Measurements from ENCODE around the gene GATAD2B. TPM values are rescaled to one million over a fixed set of nuclear protein-coding genes. Genes with fewer than 3 reads are reported as not detected.
A peak's percentile ranks its signal among the peaks of the same experiment; 100 is the strongest.

GATAD2B gene
- total RNA-seq, 4 donors from 2014 or later: 16.8 to 26.5 (median 24.6) TPM

DNA sequence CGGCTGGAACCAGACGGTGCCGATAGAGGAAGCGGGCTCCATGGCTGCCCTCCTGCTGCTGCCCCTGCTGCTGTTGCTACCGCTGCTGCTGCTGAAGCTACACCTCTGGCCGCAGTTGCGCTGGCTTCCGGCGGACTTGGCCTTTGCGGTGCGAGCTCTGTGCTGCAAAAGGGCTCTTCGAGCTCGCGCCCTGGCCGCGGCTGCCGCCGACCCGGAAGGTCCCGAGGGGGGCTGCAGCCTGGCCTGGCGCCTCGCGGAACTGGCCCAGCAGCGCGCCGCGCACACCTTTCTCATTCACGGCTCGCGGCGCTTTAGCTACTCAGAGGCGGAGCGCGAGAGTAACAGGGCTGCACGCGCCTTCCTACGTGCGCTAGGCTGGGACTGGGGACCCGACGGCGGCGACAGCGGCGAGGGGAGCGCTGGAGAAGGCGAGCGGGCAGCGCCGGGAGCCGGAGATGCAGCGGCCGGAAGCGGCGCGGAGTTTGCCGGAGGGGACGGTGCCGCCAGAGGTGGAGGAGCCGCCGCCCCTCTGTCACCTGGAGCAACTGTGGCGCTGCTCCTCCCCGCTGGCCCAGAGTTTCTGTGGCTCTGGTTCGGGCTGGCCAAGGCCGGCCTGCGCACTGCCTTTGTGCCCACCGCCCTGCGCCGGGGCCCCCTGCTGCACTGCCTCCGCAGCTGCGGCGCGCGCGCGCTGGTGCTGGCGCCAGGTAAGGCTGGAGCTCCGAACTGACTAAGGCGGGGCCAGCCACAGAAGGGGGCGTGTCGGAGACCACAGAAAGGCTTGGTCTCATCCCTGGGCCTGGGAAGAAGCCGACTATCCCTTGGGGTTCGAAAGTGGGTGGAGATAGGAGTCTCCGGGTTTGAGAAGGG, 147.1 kb downstream of the GATAD2B start:
- H3K4me3 ChIP-seq: peak overlapping the region; percentile 65 to 96 (median 86)

GRCh38 chr1:153774780-153775457, 147.9 kb downstream of the GATAD2B start, which contains the start of gene SLC27A3:
SLC27A3 (plus strand) TSS chr1:153775407; CDS start chr1:153775498, 91 bp downstream.
- no peaks in the 10 kb centered on the region for H3K27me3 ChIP-seq
- peak within 1 kb of the TSS; percentile 65 to 96 (median 86) for H3K4me3 ChIP-seq
- H3K9me3 ChIP-seq: no peaks in the 10 kb centered on the region
- WGBS, 2 donors: 0 to 3% methylated on average over 19 to 28 of the region's 35 CpGs
- peak; percentile 69 to 79 for DNase-seq (ENCODE audit: low spot score in 2 of 2)
- TF ChIP-seq EP300 (IDR thresholded peaks at IDR 0.05) (peak in 1 of 2 donors; percentile 60), POLR2A (IDR thresholded peaks at IDR 0.05) (peak in 1 of 2 donors; percentile 17), CTCF (IDR thresholded peaks at IDR 0.05) (no peak)
- peaks cover 0 to 69% (median 29%) of the 10 kb centered on the region in 4 donors for H3K4me1 ChIP-seq
- peaks cover 0 to 58% (median 0%) of the 10 kb centered on the region in 3 donors for H3K36me3 ChIP-seq
- H3K27ac ChIP-seq: peak within 1 kb of the TSS; percentile 35 to 89 (median 86)

More for the DNA sequence above, 147.1 kb downstream of the GATAD2B start:
- peak; percentile 69 to 76 for DNase-seq (ENCODE audit: low spot score in 2 of 2)
- no peaks in the 10 kb centered on the region for H3K27me3 ChIP-seq
- peak overlapping the region; percentile 35 to 89 (median 86) for H3K27ac ChIP-seq
- H3K36me3 ChIP-seq: peaks cover 0 to 51% (median 0%) of the 10 kb centered on the region in 3 donors
- WGBS, 2 donors: 0 to 2% methylated on average over 23 to 34 of the region's 83 CpGs
- TF ChIP-seq CTCF (IDR thresholded peaks at IDR 0.05): peak in 1 of 5 experiments; percentile 23
- TF ChIP-seq POLR2A (IDR thresholded peaks at IDR 0.05): peak in 1 of 2 donors; percentile 45
- peak in 1 of 2 donors; percentile 16 for TF ChIP-seq EP300 (IDR thresholded peaks at IDR 0.05)
- peaks cover 0 to 63% (median 29%) of the 10 kb centered on the region in 4 donors for H3K4me1 ChIP-seq
- H3K9me3 ChIP-seq: no peaks in the 10 kb centered on the region

GRCh38 chr1:153774026-153774595, 148.7 kb downstream of the GATAD2B start:
- 54 to 64% methylated on average over 5 to 8 of the region's 8 CpGs for WGBS, 2 donors
- Histone ChIP-seq H3K4me1 (peaks cover 0 to 69% (median 29%) of the 10 kb centered on the region in 4 donors), H3K4me3 (peak overlapping the region in 1 of 4 donors; percentile 87), H3K9me3 (no peaks in the 10 kb centered on the region), H3K36me3 (peaks cover 0 to 59% (median 0%) of the 10 kb centered on the region in 3 donors), H3K27me3 (no peaks in the 10 kb centered on the region), H3K27ac (peak overlapping the region in 3 of 4 donors; percentile 86 to 89 (median 86))
- no peak for DNase-seq (ENCODE audit: low spot score in 2 of 2)
- TF ChIP-seq CTCF (IDR thresholded peaks at IDR 0.05): no peak
- no peak for TF ChIP-seq POLR2A (IDR thresholded peaks at IDR 0.05)
- TF ChIP-seq EP300 (IDR thresholded peaks at IDR 0.05): no peak

DNA sequence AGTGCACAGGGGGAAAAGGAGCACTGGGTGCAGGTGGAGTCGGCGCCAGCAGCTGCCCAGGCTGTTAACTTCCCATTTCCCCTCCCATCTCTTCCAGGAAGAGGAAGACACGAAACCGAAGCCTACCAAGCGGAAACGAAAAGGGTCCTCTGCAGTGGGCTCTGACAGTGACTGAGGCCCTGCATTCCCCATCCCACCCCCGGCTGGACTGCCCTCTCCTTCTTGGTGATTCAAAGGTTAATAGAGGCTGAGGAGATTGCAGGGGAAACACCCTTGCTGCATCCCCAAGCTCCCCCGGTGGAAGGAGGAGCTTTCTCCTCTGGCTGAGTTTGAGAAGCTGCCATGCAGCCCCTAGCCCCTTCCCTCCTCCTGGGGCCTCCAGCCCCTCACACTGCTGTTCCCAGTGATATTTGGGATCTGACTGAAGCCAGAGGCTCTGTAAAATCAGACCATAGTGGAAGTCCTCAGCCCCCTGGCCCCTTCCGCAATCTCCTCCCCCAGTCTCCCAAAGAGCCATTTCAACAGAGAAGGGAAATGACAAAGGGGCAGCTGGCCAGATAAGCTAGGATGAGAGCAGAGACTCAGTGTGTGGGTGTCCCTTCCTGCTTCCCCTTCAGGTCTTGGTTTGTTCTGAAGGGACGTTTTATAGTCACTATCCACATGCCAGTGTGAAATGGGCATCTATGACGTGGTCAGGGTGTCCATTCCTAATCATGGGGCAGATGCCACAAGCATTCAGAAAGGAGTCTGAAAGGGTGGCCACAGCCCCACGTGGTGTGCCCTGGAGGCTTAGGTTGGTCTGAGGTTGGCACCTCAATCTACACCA, 149.5 kb downstream of the GATAD2B start:
- DNase-seq (ENCODE audit: low spot score in 2 of 2): no peak
- peaks cover 0 to 69% (median 29%) of the 10 kb centered on the region in 4 donors for H3K4me1 ChIP-seq
- TF ChIP-seq CTCF (IDR thresholded peaks at IDR 0.05): no peak
- TF ChIP-seq POLR2A (IDR thresholded peaks at IDR 0.05): no peak
- peak in 1 of 2 donors; percentile 18 for TF ChIP-seq EP300 (IDR thresholded peaks at IDR 0.05)
- no peaks in the 10 kb centered on the region for H3K9me3 ChIP-seq
- H3K27ac ChIP-seq: peak overlapping the region in 2 of 4 donors; percentile 86 to 89
- WGBS, 2 donors: 53 to 59% methylated on average over 11 to 12 of the region's 12 CpGs
- H3K27me3 ChIP-seq: no peaks in the 10 kb centered on the region
- peaks cover 0 to 61% (median 0%) of the 10 kb centered on the region in 3 donors for H3K36me3 ChIP-seq
- H3K4me3 ChIP-seq: no peak overlapping the region
